ENCODE measurements around the gene SCN9A. TPM values are rescaled to one million over a fixed set of nuclear protein-coding genes. Genes with fewer than 3 reads are reported as not detected.

The SCN9A gene
- total and polyA plus RNA-seq, 9 of the 15 experiments (the other 6 are each of a cell fraction or from before 2014, with no cell fraction given): 1.4 to 22.8 (median 7.1) TPM

DNA sequence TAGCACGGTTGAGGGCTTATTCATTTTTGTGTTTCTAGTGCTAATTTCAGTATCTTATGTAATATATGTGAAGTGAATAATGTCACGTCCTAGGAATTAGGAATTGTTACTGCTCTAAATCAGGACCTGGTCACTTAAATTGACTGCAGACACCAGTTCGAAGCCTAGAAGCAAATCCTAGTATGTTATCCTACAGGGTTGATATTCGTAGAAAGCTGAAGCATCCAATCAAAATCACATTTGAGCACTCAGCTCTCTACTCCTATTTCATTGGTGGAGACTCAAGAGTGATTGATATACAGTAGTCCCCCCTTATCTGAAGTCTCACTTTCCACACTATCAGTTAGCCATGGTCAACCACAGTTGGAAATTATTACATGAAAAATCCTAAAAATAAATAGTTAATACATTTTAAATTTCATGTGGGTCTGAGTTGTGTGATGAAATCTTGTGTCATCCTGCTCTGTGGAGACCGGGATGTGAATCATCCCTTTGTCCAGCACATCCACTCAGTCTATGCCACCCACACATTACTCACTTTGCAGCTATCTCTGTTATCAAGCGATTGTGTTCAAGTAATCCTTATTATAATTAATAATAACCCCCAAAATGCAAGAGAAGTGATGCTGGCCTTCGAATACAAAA is 35.2 kb upstream of the SCN9A start (continued):
- no peak for TF ChIP-seq MIER1 (IDR thresholded peaks at IDR 0.05; ENCODE audit: low read depth)
- peak; percentile 85 for TF ChIP-seq SMARCA4 (IDR thresholded peaks at IDR 0.05)
- no peak for TF ChIP-seq ILF3 (IDR thresholded peaks at IDR 0.05; ENCODE audit: borderline replicate concordance)
- TF ChIP-seq KLF6 (CRISPR knock-in tag; IDR thresholded peaks at IDR 0.05; ENCODE audit: borderline replicate concordance): no peak
- no peak for TF ChIP-seq ZNF311 (CRISPR knock-in tag; IDR thresholded peaks at IDR 0.05)
- TF ChIP-seq SOX6 (IDR thresholded peaks at IDR 0.05): peak; percentile 89
- TF ChIP-seq, protein P1, sequence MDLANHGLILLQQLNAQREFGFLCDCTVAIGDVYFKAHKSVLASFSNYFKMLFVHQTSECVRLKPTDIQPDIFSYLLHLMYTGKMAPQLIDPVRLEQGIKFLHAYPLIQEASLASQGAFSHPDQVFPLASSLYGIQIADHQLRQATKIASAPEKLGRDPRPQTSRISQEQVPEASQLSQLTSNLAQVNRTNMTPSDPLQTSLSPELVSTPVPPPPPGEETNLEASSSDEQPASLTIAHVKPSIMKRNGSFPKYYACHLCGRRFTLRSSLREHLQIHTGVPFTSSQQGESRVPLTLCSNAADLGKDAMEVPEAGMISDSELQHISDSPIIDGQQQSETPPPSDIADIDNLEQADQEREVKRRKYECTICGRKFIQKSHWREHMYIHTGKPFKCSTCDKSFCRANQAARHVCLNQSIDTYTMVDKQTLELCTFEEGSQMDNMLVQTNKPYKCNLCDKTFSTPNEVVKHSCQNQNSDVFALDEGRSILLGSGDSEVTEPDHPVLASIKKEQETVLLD (IDR thresholded peaks at IDR 0.05): no peak
- TF ChIP-seq PTTG1 (tag; IDR thresholded peaks at IDR 0.05; ENCODE audit: low read depth): 0 out of 2 replicates have a peak, but pooled peaks have one; percentile 14
- peak; percentile 84; the same call in 1 of the 2 replicates for TF ChIP-seq DPF2 (IDR thresholded peaks at IDR 0.05)
- TF ChIP-seq SREBF1 (IDR thresholded peaks at IDR 0.05; ENCODE audit: borderline replicate concordance, low read depth, low read length): no peak
- TF ChIP-seq, protein P2, sequence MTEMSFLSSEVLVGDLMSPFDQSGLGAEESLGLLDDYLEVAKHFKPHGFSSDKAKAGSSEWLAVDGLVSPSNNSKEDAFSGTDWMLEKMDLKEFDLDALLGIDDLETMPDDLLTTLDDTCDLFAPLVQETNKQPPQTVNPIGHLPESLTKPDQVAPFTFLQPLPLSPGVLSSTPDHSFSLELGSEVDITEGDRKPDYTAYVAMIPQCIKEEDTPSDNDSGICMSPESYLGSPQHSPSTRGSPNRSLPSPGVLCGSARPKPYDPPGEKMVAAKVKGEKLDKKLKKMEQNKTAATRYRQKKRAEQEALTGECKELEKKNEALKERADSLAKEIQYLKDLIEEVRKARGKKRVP (CRISPR knock-in tag; IDR thresholded peaks at IDR 0.05): peak; percentile 81
- TF ChIP-seq NEUROD1 (IDR thresholded peaks at IDR 0.05; ENCODE audit: borderline replicate concordance, low read depth, low read length, partially characterized antibody): peak; percentile 54
- TF ChIP-seq CEBPG (CRISPR knock-in tag; IDR thresholded peaks at IDR 0.05): peak; percentile 52; the same call in 1 of the 2 replicates
- TF ChIP-seq CEBPG (tag; conservative IDR thresholded peaks at IDR 0.05 in 1 of 2, IDR thresholded peaks at IDR 0.05 in 1 of 2): peak; percentile 91 to 99
- peak; percentile 82 to 87; a peak in 3 of 4 replicates for TF ChIP-seq TRIM24 (IDR thresholded peaks at IDR 0.05)
- TF ChIP-seq, protein P3, sequence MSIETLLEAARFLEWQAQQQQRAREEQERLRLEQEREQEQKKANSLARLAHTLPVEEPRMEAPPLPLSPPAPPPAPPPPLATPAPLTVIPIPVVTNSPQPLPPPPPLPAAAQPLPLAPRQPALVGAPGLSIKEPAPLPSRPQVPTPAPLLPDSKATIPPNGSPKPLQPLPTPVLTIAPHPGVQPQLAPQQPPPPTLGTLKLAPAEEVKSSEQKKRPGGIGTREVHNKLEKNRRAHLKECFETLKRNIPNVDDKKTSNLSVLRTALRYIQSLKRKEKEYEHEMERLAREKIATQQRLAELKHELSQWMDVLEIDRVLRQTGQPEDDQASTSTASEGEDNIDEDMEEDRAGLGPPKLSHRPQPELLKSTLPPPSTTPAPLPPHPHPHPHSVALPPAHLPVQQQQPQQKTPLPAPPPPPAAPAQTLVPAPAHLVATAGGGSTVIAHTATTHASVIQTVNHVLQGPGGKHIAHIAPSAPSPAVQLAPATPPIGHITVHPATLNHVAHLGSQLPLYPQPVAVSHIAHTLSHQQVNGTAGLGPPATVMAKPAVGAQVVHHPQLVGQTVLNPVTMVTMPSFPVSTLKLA (conservative IDR thresholded peaks at IDR 0.05): no peak
- TF ChIP-seq, protein P4, sequence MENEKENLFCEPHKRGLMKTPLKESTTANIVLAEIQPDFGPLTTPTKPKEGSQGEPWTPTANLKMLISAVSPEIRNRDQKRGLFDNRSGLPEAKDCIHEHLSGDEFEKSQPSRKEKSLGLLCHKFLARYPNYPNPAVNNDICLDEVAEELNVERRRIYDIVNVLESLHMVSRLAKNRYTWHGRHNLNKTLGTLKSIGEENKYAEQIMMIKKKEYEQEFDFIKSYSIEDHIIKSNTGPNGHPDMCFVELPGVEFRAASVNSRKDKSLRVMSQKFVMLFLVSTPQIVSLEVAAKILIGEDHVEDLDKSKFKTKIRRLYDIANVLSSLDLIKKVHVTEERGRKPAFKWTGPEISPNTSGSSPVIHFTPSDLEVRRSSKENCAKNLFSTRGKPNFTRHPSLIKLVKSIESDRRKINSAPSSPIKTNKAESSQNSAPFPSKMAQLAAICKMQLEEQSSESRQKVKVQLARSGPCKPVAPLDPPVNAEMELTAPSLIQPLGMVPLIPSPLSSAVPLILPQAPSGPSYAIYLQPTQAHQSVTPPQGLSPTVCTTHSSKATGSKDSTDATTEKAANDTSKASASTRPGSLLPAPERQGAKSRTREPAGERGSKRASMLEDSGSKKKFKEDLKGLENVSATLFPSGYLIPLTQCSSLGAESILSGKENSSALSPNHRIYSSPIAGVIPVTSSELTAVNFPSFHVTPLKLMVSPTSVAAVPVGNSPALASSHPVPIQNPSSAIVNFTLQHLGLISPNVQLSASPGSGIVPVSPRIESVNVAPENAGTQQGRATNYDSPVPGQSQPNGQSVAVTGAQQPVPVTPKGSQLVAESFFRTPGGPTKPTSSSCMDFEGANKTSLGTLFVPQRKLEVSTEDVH (IDR thresholded peaks at IDR 0.05; ENCODE audit: low read depth, partially characterized antibody): no peak
- TF ChIP-seq, protein P5, sequence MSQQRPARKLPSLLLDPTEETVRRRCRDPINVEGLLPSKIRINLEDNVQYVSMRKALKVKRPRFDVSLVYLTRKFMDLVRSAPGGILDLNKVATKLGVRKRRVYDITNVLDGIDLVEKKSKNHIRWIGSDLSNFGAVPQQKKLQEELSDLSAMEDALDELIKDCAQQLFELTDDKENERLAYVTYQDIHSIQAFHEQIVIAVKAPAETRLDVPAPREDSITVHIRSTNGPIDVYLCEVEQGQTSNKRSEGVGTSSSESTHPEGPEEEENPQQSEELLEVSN (IDR thresholded peaks at IDR 0.05; ENCODE audit: borderline replicate concordance in 1 of 2, extremely low read depth in 1 of 2, insufficient read depth in 1 of 2, insufficient read length in 1 of 2, low read depth in 1 of 2, low read length in 1 of 2, poor library complexity in 1 of 2, severe bottlenecking in 1 of 2): no peak
- no peak for TF ChIP-seq ZNF561 (CRISPR knock-in tag; conservative IDR thresholded peaks at IDR 0.05)
- no peak for TF ChIP-seq ZNF146 (CRISPR knock-in tag; IDR thresholded peaks at IDR 0.05; ENCODE audit: unreplicated experiment)
